Neural progenitor cell (in vitro differentiated cells): ENCODE data around the gene C1RL. TPM values are rescaled to one million over a fixed set of nuclear protein-coding genes. Genes with fewer than 3 reads are reported as not detected.

Experiments used
- DNase-seq: peaks from one replicate; pipeline ENCODE4 v3.0.0-alpha.2; 2016; ENCODE audit warnings: low spot score
- H2AFZ ChIP-seq: fragments of 200-600 bp; sonication (generic); replicated peaks from 2 replicates; pipeline ENCODE4 v1.6.1; 2016; ENCODE audit warnings: antibody characterized with exemption
- H3F3A ChIP-seq: fragments of 200-600 bp; sonication (generic); 2 replicates; pipeline ENCODE4 v1.6.1; 2016; ENCODE audit warnings: antibody characterized with exemption, low read depth
- H3K27ac ChIP-seq: fragments of 200-600 bp; sonication (generic); 2 replicates; pipeline ENCODE4 v1.5.1; 2016; ENCODE audit warnings: mild to moderate bottlenecking
- H3K27me3 ChIP-seq: fragments of 200-600 bp; sonication (generic); 2 replicates; pipeline ENCODE4 v1.6.1; 2016; ENCODE audit warnings: mild to moderate bottlenecking, moderate library complexity
- H3K36me3 ChIP-seq: fragments of 200-600 bp; sonication (generic); 2 replicates; pipeline ENCODE4 v1.5.1; 2016
- H3K4me1 ChIP-seq: fragments of 200-600 bp; sonication (generic); 2 replicates; pipeline ENCODE4 v1.6.1; 2016; ENCODE audit warnings: mixed run types
- H3K4me2 ChIP-seq: fragments of 200-600 bp; sonication (generic); 2 replicates; pipeline ENCODE4 v1.6.1; 2016
- H3K4me3 ChIP-seq: fragments of 200-600 bp; sonication (generic); 2 replicates; pipeline ENCODE4 v1.5.1; 2016
- H3K79me2 ChIP-seq: fragments of 200-600 bp; sonication (generic); 2 replicates; pipeline ENCODE4 v1.6.1; 2016; ENCODE audit warnings: low read depth
- H3K9ac ChIP-seq: fragments of 200-600 bp; sonication (generic); 2 replicates; pipeline ENCODE4 v1.6.1; 2016
- H3K9me3 ChIP-seq: fragments of 200-600 bp; sonication (generic); 2 replicates; pipeline ENCODE4 v1.5.1; 2016; ENCODE audit warnings: low read depth
- H4K20me1 ChIP-seq: fragments of 200-600 bp; sonication (generic); 2 replicates; pipeline ENCODE4 v1.6.1; 2016; ENCODE audit warnings: low read depth
- H3K27ac Mint-ChIP-seq: 3 replicates; pipeline ENCODE4 v1.8.0; 2021; ENCODE audit warnings: mixed read lengths
- H3K27me3 Mint-ChIP-seq: 2 replicates; pipeline ENCODE4 v1.8.0; 2022; ENCODE audit warnings: low read depth, mild to moderate bottlenecking, inconsistent platforms, moderate library complexity, mixed read lengths; ENCODE audit not compliant: insufficient read depth
- H3K36me3 Mint-ChIP-seq: 3 replicates; pipeline ENCODE4 v1.8.0; 2021; ENCODE audit warnings: mixed read lengths
- H3K4me1 Mint-ChIP-seq: 3 replicates; pipeline ENCODE4 v1.8.0; 2021; ENCODE audit warnings: mixed read lengths
- H3K4me3 Mint-ChIP-seq: 3 replicates; pipeline ENCODE4 v1.8.0; 2021; ENCODE audit warnings: mild to moderate bottlenecking, moderate library complexity, mixed read lengths
- H3K9me3 Mint-ChIP-seq: 3 replicates; pipeline ENCODE4 v1.8.0; 2020; ENCODE audit warnings: mixed read lengths
- CTCF ChIP-seq: fragments of 200-600 bp; sonication (generic); IDR thresholded peaks from 2 replicates; pipeline ENCODE4 v1.5.1; 2017; ENCODE audit warnings: antibody characterized with exemption, mild to moderate bottlenecking
- EZH2 ChIP-seq: fragments of 200-600 bp; sonication (generic); IDR thresholded peaks from 2 replicates; pipeline ENCODE4 v1.6.1; 2017; ENCODE audit warnings: antibody characterized with exemption, mild to moderate bottlenecking, moderate library complexity
- EZH2phosphoT487 ChIP-seq: fragments of 200-600 bp; sonication (generic); IDR thresholded peaks from 2 replicates; pipeline ENCODE4 v1.6.1; 2017; ENCODE audit warnings: antibody characterized with exemption
- total RNA-seq: library from RNA; depleted of rRNA; stranded (reverse); fragments of >200 nt; gene quantifications from 2 replicates; pipeline ENCODE4 v1.2.3, GENCODE V29; 2015; ENCODE audit warnings: low replicate concordance

The C1RL gene
- total RNA-seq, 1 donor from 2014 or later: 32.2 TPM

DNA sequence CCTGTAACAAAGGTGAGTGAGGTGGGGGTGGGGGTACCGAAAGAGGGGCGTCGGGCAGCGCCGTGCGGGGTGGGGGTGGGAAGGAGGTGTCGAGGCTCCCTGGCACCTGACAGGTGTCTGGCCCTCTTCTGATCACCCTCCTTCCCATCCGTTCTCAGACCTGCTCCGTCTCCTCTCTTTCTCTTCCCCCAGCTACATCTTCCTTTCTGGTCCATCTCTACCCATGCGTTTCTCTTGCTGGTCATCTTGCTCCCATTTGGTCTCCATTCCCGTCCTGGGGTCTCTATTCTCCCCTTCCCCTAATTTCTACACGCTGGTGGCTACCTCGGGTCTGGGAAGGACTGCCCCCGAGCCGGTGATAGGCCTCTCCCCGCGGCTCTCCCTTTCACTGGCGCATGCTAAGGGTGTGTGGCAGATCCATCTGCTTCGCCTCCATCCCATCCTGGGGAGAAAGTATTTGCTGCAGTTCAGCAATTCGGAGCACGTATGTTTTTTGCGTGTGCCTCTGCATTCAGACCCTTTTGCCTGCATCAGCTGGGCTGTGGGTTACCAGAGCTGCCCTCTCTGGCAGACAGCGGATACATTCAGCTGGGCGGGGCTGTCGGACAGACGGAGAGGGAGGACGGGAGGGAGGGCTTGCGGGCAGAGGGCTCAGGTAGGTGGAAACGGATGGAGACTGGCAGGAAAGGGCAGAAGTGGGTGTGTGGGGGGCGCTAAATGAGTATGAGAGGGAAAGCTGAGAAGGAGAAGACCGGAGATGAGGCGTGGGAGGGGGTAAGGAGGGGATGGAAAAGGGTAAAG, 21.9 kb upstream of the C1RL start:
- Histone ChIP-seq H3K36me3 (no peaks in the 10 kb centered on the region), H2AFZ (peak overlapping the region; percentile 100), H3K79me2 (no peaks in the 10 kb centered on the region), H3K4me1 (peaks cover 9% of the 10 kb centered on the region), H3F3A (peaks cover 5% of the 10 kb centered on the region), H3K27ac (no peak overlapping the region), H4K20me1 (no peaks in the 10 kb centered on the region), H3K9ac (peak overlapping the region; percentile 63), H3K27me3 (peaks cover 26% of the 10 kb centered on the region), H3K4me3 (peak overlapping the region; percentile 95), H3K9me3 (no peaks in the 10 kb centered on the region), H3K4me2 (peak overlapping the region; percentile 92)
- peaks cover 16% of the 10 kb centered on the region for H3K27me3 Mint-ChIP-seq
- H3K36me3 Mint-ChIP-seq: peaks cover 19% of the 10 kb centered on the region
- H3K4me1 Mint-ChIP-seq: peaks cover 27% of the 10 kb centered on the region
- H3K9me3 Mint-ChIP-seq: no peaks in the 10 kb centered on the region
- H3K4me3 Mint-ChIP-seq: peak overlapping the region; percentile 88
- TF ChIP-seq CTCF: peak; percentile 4
- TF ChIP-seq EZH2phosphoT487: no peak
- peak; percentile 83 for DNase-seq
- H3K27ac Mint-ChIP-seq: peak overlapping the region; percentile 47

DNA sequence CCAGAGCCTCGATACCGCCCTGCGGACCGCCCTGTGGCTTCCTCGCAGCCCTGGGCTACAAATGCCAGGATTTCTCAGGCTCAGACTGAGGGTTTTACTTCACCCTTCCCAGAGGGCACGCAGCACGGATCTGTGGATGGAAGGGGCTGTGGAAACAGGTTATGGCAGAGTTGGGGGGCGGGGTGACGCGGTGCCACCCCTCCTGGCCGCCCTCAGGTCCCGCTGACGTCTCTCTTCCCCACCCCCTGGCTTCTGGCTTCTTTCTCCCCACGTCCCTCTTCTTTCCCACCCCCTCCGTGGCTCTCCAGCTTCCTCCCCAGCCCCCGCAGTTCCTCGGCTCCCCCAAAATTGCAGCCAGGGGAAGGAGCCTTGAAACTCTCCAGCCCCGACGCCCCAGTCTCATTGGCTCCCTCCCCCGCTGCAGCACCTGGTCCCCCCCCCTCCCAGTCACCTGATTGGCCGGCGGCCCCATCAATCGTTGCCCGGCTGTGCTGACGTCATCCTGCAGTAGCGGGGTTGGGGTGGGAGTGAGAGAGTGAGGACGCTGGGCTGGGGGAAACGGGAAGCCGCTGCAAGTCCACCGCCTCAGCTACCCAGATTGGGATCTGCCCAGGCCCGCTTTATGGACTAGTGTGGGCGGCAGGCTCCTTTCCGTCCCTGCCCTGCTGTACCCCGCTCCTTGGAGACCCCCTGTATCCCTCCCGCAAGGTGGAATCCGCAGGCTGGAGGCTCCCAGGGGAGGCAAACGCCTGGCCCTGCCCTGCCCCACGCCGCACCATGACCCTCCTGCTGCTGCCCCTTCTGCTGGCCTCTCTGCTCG, 21.1 kb upstream of the C1RL start, which contains the start of gene CLSTN3:
CLSTN3 (plus strand) TSS at position 500 of the 820 bp plus-strand sequence; CDS start at position 778, 278 bp downstream.
- Histone ChIP-seq H3K4me1 (peaks cover 9% of the 10 kb centered on the region), H3K36me3 (no peaks in the 10 kb centered on the region), H3K79me2 (no peaks in the 10 kb centered on the region), H2AFZ (peak within 1 kb of the TSS; percentile 100), H3K9me3 (no peaks in the 10 kb centered on the region), H4K20me1 (no peaks in the 10 kb centered on the region), H3F3A (peaks cover 5% of the 10 kb centered on the region), H3K4me3 (peak within 1 kb of the TSS; percentile 95), H3K27ac (no peak within 1 kb of the TSS), H3K27me3 (peaks cover 26% of the 10 kb centered on the region), H3K4me2 (peak within 1 kb of the TSS; percentile 92), H3K9ac (peak within 1 kb of the TSS; percentile 63)
- Mint-ChIP-seq H3K4me3 (peak within 1 kb of the TSS; percentile 88), H3K36me3 (peaks cover 11% of the 10 kb centered on the region), H3K4me1 (peaks cover 27% of the 10 kb centered on the region), H3K27me3 (peaks cover 16% of the 10 kb centered on the region), H3K27ac (peak within 1 kb of the TSS; percentile 76), H3K9me3 (no peaks in the 10 kb centered on the region)
- TF ChIP-seq EZH2 (no peak), CTCF (no peak), EZH2phosphoT487 (no peak)
- peak; percentile 92 for DNase-seq

DNA sequence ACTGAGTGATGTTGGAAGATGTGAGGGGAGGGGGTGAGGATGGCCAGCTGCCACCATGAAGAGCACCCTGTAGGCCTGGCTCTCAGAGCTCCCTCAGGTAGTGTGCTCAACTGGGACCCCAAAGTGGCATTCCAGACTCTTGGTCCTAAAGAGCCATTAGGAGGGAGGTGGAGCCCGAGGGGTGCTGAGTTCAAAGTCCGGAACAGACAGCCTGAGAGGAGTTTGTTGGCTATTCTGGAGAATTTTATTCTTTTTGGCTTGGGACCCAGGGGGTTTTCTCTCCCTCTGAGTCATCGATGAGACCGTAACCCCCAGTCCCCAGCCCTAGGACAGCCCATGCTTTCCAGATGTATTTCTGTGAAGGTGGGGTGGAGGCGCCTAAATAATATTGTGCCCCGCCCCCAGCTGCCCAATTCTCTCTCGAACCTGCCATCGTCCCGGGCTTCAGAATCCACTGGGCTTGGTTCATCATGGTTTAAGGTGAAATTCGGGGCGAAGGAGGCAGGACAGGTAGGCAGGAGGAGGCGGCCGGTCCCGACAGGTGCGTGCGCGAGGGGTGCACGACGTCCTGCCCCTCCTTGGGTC, 20.4 kb upstream of the C1RL start:
- H3K9me3 Mint-ChIP-seq: no peaks in the 10 kb centered on the region
- peaks cover 8% of the 10 kb centered on the region for H3K36me3 Mint-ChIP-seq
- Histone ChIP-seq H3K9ac (no peak overlapping the region), H3K79me2 (no peaks in the 10 kb centered on the region), H3K4me1 (peaks cover 9% of the 10 kb centered on the region), H3K36me3 (no peaks in the 10 kb centered on the region), H3K27ac (no peak overlapping the region), H3K9me3 (no peaks in the 10 kb centered on the region), H3K4me3 (peak overlapping the region; percentile 95), H3F3A (peaks cover 5% of the 10 kb centered on the region), H3K27me3 (peaks cover 26% of the 10 kb centered on the region), H2AFZ (peak overlapping the region; percentile 100), H4K20me1 (no peaks in the 10 kb centered on the region), H3K4me2 (peak overlapping the region; percentile 92)
- DNase-seq: no peak
- H3K27ac Mint-ChIP-seq: peak overlapping the region; percentile 65
- peaks cover 27% of the 10 kb centered on the region for H3K4me1 Mint-ChIP-seq
- H3K27me3 Mint-ChIP-seq: peaks cover 18% of the 10 kb centered on the region
- peak overlapping the region; percentile 88 for H3K4me3 Mint-ChIP-seq
- no peak for TF ChIP-seq EZH2
